Thoracic aorta endothelial cell (primary cell): ENCODE results near the gene SLC25A48. TPM values are rescaled to one million over a fixed set of nuclear protein-coding genes. Genes with fewer than 3 reads are reported as not detected.

Source experiments
- small RNA-seq: library from RNA; depleted of rRNA; stranded (forward); fragments of <200 nt; gene quantifications from one replicate; pipeline ENCODE3, GENCODE V24; 2012
- total RNA-seq: library from RNA; depleted of rRNA; stranded (reverse); fragments of >200 nt; gene quantifications from 2 replicates; pipeline ENCODE4 v1.2.3, GENCODE V29; 2012

The SLC25A48 gene
- total RNA-seq, result not detected in 2 replicates

GRCh38 chr5:135834639-135835529 lies at the start of gene SLC25A48:
TSS of gene SLC25A48 (plus strand) at chr5:135834663. CDS start at chr5:135834848, 185 bp downstream.

DNA sequence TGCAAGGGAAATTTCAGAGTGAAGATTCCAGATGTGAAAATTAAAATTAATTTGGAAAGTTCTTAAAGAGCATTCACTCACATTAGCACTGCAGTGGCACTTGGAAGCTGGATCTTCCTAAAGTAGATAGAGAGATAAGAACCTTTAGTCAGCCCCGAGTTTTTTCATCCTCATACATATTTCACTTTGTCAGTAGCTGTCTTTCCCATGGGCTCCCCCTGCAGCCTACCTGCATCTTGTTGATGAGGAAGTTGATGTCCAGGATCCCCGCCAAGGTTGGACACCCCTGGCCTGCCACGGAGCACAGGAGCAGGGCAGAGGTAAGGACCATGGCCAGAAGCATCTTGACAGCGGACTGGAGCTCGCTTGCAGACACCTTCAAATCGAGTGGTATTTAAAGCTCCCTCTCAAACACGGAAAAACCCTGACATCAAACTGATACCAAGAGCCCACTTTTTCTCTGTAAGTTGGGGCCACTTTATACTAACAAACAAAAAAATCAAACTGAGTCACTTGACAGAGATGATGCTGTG lies 61.1 kb downstream of the SLC25A48 start, which contains the start of gene IL9:
IL9 (minus strand) TSS at position 368 of the 533 bp plus-strand sequence; CDS start at position 343, 25 bp downstream.

Small RNAs within 50 kb of the gene (small RNA-seq; reads per million reads assigned to genes)
- not detected for gene MIR5692C1

Other genes starting within 250 kb of the SLC25A48 start
- not detected in 2 replicates for gene IL9, start 61.2 kb downstream of the SLC25A48 start, total RNA-seq
- not detected in 2 replicates for gene LECT2, start 120.3 kb downstream of the SLC25A48 start, total RNA-seq
- 11.7 and 19.0 TPM in 2 replicates for gene TGFBI, start 194.3 kb downstream of the SLC25A48 start, total RNA-seq